CD4-positive, alpha-beta memory T cell (primary cell): ENCODE results near the gene LMO1. TPM values are rescaled to one million over a fixed set of nuclear protein-coding genes. Genes with fewer than 3 reads are reported as not detected.

ENCODE experiments used
- CTCF ChIA-PET: fragments of 350-600 bp; sonication (Branson Sonifier 250); formaldehyde crosslinking; loops from one replicate; lab custom pipeline; 2021; ENCODE audit warnings: inconsistent platforms; ENCODE audit not compliant: partially characterized antibody; lab: Charles Lee
- POLR2A ChIA-PET: fragments of 350-600 bp; sonication (Branson Sonifier 250); formaldehyde crosslinking; loops from one replicate; lab custom pipeline; 2021; ENCODE audit not compliant: partially characterized antibody; lab: Charles Lee
- DNase-seq, 5 donors: peaks; one replicate each; pipeline versions ENCODE4 v3.0.0 to v3.0.0-alpha.2; 2020 to 2022; ENCODE audit warnings: mixed read lengths in 1 of 5
- H3K27ac ChIP-seq: one replicate; pipeline ENCODE4 v1.7.0; 2013; ENCODE audit warnings: low read depth, low read length
- H3K27me3 ChIP-seq: 2 replicates; pipeline ENCODE4 v1.7.0; 2013; ENCODE audit warnings: mild to moderate bottlenecking, low read length, moderate library complexity; ENCODE audit not compliant: insufficient read depth
- H3K36me3 ChIP-seq: 2 replicates; pipeline ENCODE4 v1.7.0; 2013; ENCODE audit warnings: mild to moderate bottlenecking, low read length, moderate library complexity; ENCODE audit not compliant: insufficient read depth
- H3K4me1 ChIP-seq: 2 replicates; pipeline ENCODE4 v1.7.0; 2013; ENCODE audit warnings: mild to moderate bottlenecking, low read length, moderate library complexity; ENCODE audit not compliant: insufficient read depth
- H3K4me3 ChIP-seq, 2 donors: one replicate each; pipeline ENCODE4 v1.7.0; 2013; ENCODE audit warnings: low read length in 2 of 2, mild to moderate bottlenecking in 1 of 2
- H3K9me3 ChIP-seq, 2 donors: one replicate each; pipeline ENCODE4 v1.7.0; 2013; ENCODE audit warnings: low read length in 2 of 2, control low read depth in 1 of 2; ENCODE audit not compliant: control insufficient read depth in 1 of 2
- H3K27ac Mint-ChIP-seq, 7 donors: one replicate each; pipeline ENCODE4 v1.8.0; 2020 to 2021; ENCODE audit warnings: mixed read lengths in 7 of 7, mild to moderate bottlenecking in 6 of 7, inconsistent platforms in 3 of 7, moderate library complexity in 3 of 7
- H3K27me3 Mint-ChIP-seq, 2 donors: one replicate each; pipeline ENCODE4 v1.8.0; 2020 to 2021; ENCODE audit warnings: mixed read lengths in 2 of 2
- H3K36me3 Mint-ChIP-seq, 2 donors: one replicate each; pipeline ENCODE4 v1.8.0; 2020 to 2021; ENCODE audit warnings: mixed read lengths in 2 of 2, inconsistent platforms in 1 of 2, mild to moderate bottlenecking in 1 of 2
- H3K4me1 Mint-ChIP-seq, 4 donors: one replicate each; pipeline ENCODE4 v1.8.0; 2020 to 2021; ENCODE audit warnings: mixed read lengths in 4 of 4, mild to moderate bottlenecking in 1 of 4
- H3K4me3 Mint-ChIP-seq, 8 donors: one replicate each; pipeline ENCODE4 v1.8.0; 2020 to 2021; ENCODE audit warnings: mixed read lengths in 8 of 8, mild to moderate bottlenecking in 7 of 8, moderate library complexity in 6 of 8, inconsistent platforms in 3 of 8
- H3K9me3 Mint-ChIP-seq, 8 donors: one replicate each; pipeline ENCODE4 v1.8.0; 2020 to 2021; ENCODE audit warnings: mixed read lengths in 8 of 8, mild to moderate bottlenecking in 5 of 8, inconsistent platforms in 3 of 8, moderate library complexity in 1 of 8
- intact Hi-C: fragments of 100-400 bp; cut with micrococcal nuclease; formaldehyde crosslinking; loops from one replicate; pipeline ENCODE4 v1.15.1; 2023
- polyA plus RNA-seq, 2 donors: library from polyadenylated mRNA; unstranded; fragments of 300-500 nt; fragmentation: Illumina TruSeq; gene quantifications; one replicate each; pipeline ENCODE4 v1.2.3, GENCODE V29; 2021
- total RNA-seq, 2 experiments: library from RNA; stranded (reverse); gene quantifications; one replicate each; pipeline ENCODE4 v1.2.3, GENCODE V29; 2021

LMO1 gene
- total and polyA plus RNA-seq, 4 experiments from 2014 or later = not detected

GRCh38 chr11:8258289-8258688 lies 5.4 kb downstream of the LMO1 start:
- no peaks in the 10 kb centered on the region for H3K9me3 ChIP-seq
- no peak overlapping the region for H3K27ac Mint-ChIP-seq
- peaks cover 6% of the 10 kb centered on the region for H3K27me3 ChIP-seq
- POLR2A ChIA-PET = no interaction called here
- no peak overlapping the region for H3K27ac ChIP-seq
- CTCF ChIA-PET = interaction anchor here (1.0 kb wide), 1 partner anchor 12 kb away, joined by 3 read pairs; no protein-coding TSS in a partner anchor
- H3K27me3 Mint-ChIP-seq = peaks cover 7 to 29% of the 10 kb centered on the region in 2 donors
- H3K4me3 ChIP-seq = no peak overlapping the region
- H3K4me3 Mint-ChIP-seq = no peak overlapping the region
- H3K36me3 ChIP-seq = no peaks in the 10 kb centered on the region
- peaks cover 1% of the 10 kb centered on the region for H3K4me1 ChIP-seq
- intact Hi-C loops = no loop called here
- H3K9me3 Mint-ChIP-seq = no peaks in the 10 kb centered on the region
- no peak for DNase-seq
- H3K36me3 Mint-ChIP-seq = no peaks in the 10 kb centered on the region
- peaks cover 0 to under 1% (median under 1%) of the 10 kb centered on the region in 4 donors for H3K4me1 Mint-ChIP-seq

- H3K36me3 ChIP-seq = no peaks in the 10 kb centered on the region
- Mint-ChIP-seq H3K36me3 (no peaks in the 10 kb centered on the region), H3K9me3 (no peaks in the 10 kb centered on the region), H3K27me3 (peaks cover 7 to 29% of the 10 kb centered on the region in 2 donors), H3K4me3 (no peak overlapping the region), H3K27ac (no peak overlapping the region), H3K4me1 (no peaks in the 10 kb centered on the region)
- DNase-seq = no peak
- ChIA-PET CTCF (interaction anchor here (1.0 kb wide), 1 partner anchor 68 kb away, joined by 3 read pairs; no protein-coding TSS in a partner anchor), POLR2A (no interaction called here)
- H3K4me1 ChIP-seq = no peaks in the 10 kb centered on the region
- no peak overlapping the region for H3K4me3 ChIP-seq
- intact Hi-C loops = no loop called here
- H3K9me3 ChIP-seq = no peaks in the 10 kb centered on the region
- no peak overlapping the region for H3K27ac ChIP-seq
- H3K27me3 ChIP-seq = peaks cover 6% of the 10 kb centered on the region
Measured at GRCh38 chr11:8257003-8257664, 6.5 kb downstream of the LMO1 start.

- CTCF ChIA-PET = interaction anchor here (1.0 kb wide), 1 partner anchor 67 kb away, joined by 3 read pairs; no protein-coding TSS in a partner anchor
Measured at GRCh38 chr11:8256271-8257002, 7.2 kb downstream of the LMO1 start.

GRCh38 chr11:8253566-8253965 lies 10.1 kb downstream of the LMO1 start:
- no peak overlapping the region for H3K27ac Mint-ChIP-seq
- H3K27ac ChIP-seq = no peak overlapping the region
- no peak overlapping the region for H3K4me3 Mint-ChIP-seq
- no peak for DNase-seq
- H3K36me3 Mint-ChIP-seq = no peaks in the 10 kb centered on the region
- no peaks in the 10 kb centered on the region for H3K9me3 Mint-ChIP-seq
- H3K27me3 Mint-ChIP-seq = peaks cover 2 to 5% of the 10 kb centered on the region in 2 donors
- CTCF ChIA-PET = interaction anchor here (1.2 to 2.3 kb wide), 2 partner anchors 10 to 11 kb away, joined by 4 to 18 read pairs; partner anchors contain the start of gene LMO1
- POLR2A ChIA-PET = no interaction called here
- no peaks in the 10 kb centered on the region for H3K4me1 Mint-ChIP-seq
- no peak overlapping the region for H3K4me3 ChIP-seq
- no peaks in the 10 kb centered on the region for H3K27me3 ChIP-seq
- H3K4me1 ChIP-seq = no peaks in the 10 kb centered on the region
- no peaks in the 10 kb centered on the region for H3K9me3 ChIP-seq
- intact Hi-C loops = no loop called here
- no peaks in the 10 kb centered on the region for H3K36me3 ChIP-seq

More at GRCh38 chr11:8256271-8257002, 7.2 kb downstream of the LMO1 start:
- H3K27ac ChIP-seq = no peak overlapping the region
- Mint-ChIP-seq H3K4me3 (no peak overlapping the region), H3K9me3 (no peaks in the 10 kb centered on the region), H3K27ac (no peak overlapping the region), H3K4me1 (no peaks in the 10 kb centered on the region), H3K27me3 (peaks cover 7 to 22% of the 10 kb centered on the region in 2 donors), H3K36me3 (no peaks in the 10 kb centered on the region)
- no peak overlapping the region for H3K4me3 ChIP-seq
- peaks cover 6% of the 10 kb centered on the region for H3K27me3 ChIP-seq
- no peaks in the 10 kb centered on the region for H3K36me3 ChIP-seq
- H3K9me3 ChIP-seq = no peaks in the 10 kb centered on the region
- no peaks in the 10 kb centered on the region for H3K4me1 ChIP-seq
- intact Hi-C loops = no loop called here
- no peak for DNase-seq
- POLR2A ChIA-PET = no interaction called here

GRCh38 chr11:8252946-8253345 lies 10.7 kb downstream of the LMO1 start:
- Histone ChIP-seq H3K27me3 (no peaks in the 10 kb centered on the region), H3K4me3 (no peak overlapping the region), H3K36me3 (no peaks in the 10 kb centered on the region), H3K9me3 (no peaks in the 10 kb centered on the region), H3K27ac (no peak overlapping the region), H3K4me1 (no peaks in the 10 kb centered on the region)
- Mint-ChIP-seq H3K27ac (no peak overlapping the region), H3K9me3 (no peaks in the 10 kb centered on the region), H3K4me1 (no peaks in the 10 kb centered on the region), H3K36me3 (no peaks in the 10 kb centered on the region), H3K4me3 (no peak overlapping the region), H3K27me3 (peaks cover 0 to 2% of the 10 kb centered on the region in 2 donors)
- ChIA-PET CTCF (interaction anchor here (1.2 kb wide), 1 partner anchor 12 kb away, joined by 4 read pairs; no protein-coding TSS in a partner anchor), POLR2A (no interaction called here)
- no peak for DNase-seq
- intact Hi-C loops = no loop called here

GRCh38 chr11:8252388-8252787 lies 11.3 kb downstream of the LMO1 start:
- ChIA-PET CTCF (interaction anchor here (1.2 kb wide), 1 partner anchor 12 kb away, joined by 4 read pairs; no protein-coding TSS in a partner anchor), POLR2A (no interaction called here)
- Mint-ChIP-seq H3K36me3 (no peaks in the 10 kb centered on the region), H3K9me3 (no peaks in the 10 kb centered on the region), H3K4me1 (no peaks in the 10 kb centered on the region), H3K27ac (no peak overlapping the region), H3K4me3 (no peak overlapping the region), H3K27me3 (peaks cover 0 to 2% of the 10 kb centered on the region in 2 donors)
- no peaks in the 10 kb centered on the region for H3K36me3 ChIP-seq
- no peak overlapping the region for H3K27ac ChIP-seq
- H3K9me3 ChIP-seq = no peaks in the 10 kb centered on the region
- no peak for DNase-seq
- no peaks in the 10 kb centered on the region for H3K27me3 ChIP-seq
- H3K4me3 ChIP-seq = no peak overlapping the region
- intact Hi-C loops = no loop called here
- H3K4me1 ChIP-seq = no peaks in the 10 kb centered on the region

- intact Hi-C loops = no loop called here
- POLR2A ChIA-PET = no interaction called here
- Histone ChIP-seq H3K36me3 (no peaks in the 10 kb centered on the region), H3K4me3 (no peak overlapping the region), H3K4me1 (no peaks in the 10 kb centered on the region), H3K27ac (no peak overlapping the region), H3K9me3 (no peaks in the 10 kb centered on the region), H3K27me3 (no peaks in the 10 kb centered on the region)
- Mint-ChIP-seq H3K36me3 (no peaks in the 10 kb centered on the region), H3K27me3 (peaks cover 0 to 2% of the 10 kb centered on the region in 2 donors), H3K27ac (peak overlapping the region in 1 of 7 donors; percentile 68), H3K9me3 (no peaks in the 10 kb centered on the region), H3K4me3 (no peak overlapping the region), H3K4me1 (no peaks in the 10 kb centered on the region)
- CTCF ChIA-PET = no interaction called here
- DNase-seq = no peak
Measured at GRCh38 chr11:8251616-8252295, 11.9 kb downstream of the LMO1 start.
